Measurements from ENCODE around the gene KCNJ1. TPM values are rescaled to one million over a fixed set of nuclear protein-coding genes. Genes with fewer than 3 reads are reported as not detected.

The KCNJ1 gene
- total RNA-seq, 2 experiments from 2014 or later = not detected

DNA sequence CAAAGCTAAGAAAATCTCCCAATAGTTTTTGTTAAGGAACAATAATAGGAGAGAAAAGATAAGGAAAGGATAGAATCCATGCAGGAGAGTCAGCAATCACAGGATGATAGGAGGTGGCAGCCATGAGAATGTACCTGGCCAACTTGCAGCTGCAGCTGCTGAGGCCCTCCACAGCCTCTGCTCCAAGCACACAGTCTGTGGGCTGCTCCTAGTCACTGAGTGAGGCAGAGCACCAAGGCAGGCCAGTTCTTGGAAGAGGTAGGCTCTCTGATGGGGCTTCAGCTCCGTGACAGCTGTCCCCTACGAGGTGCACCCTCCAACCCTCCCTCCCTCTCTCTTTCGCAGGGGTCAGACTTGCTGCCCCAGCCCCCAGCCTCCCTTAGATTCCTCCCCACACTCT lies 5.5 kb upstream of the KCNJ1 start:
- DNase-seq (no peak), ATAC-seq (no peak)
- intact Hi-C loops (cut with micrococcal nuclease) = no loop called here
- no peaks in the 10 kb centered on the region for H3K9me3 Mint-ChIP-seq
- H3K4me3 Mint-ChIP-seq = no peak overlapping the region
- H3K4me1 Mint-ChIP-seq (ENCODE audit: low read depth) = no peaks in the 10 kb centered on the region
- TF ChIP-seq CTCF (IDR thresholded peaks at IDR 0.05) = no peak
- peaks cover 2% of the 10 kb centered on the region for H3K27me3 Mint-ChIP-seq
- no peaks in the 10 kb centered on the region for H3K36me3 Mint-ChIP-seq (ENCODE audit: low read depth)
- CTCF ChIA-PET = interaction anchor here (0.7 kb wide), 1 partner anchor 12 kb away, joined by 3 read pairs; no protein-coding TSS in a partner anchor
- POLR2A ChIA-PET = interaction anchor here (0.6 kb wide), 1 partner anchor 18 kb away, joined by 3 read pairs; no protein-coding TSS in a partner anchor
- no peak overlapping the region for H3K27ac Mint-ChIP-seq

DNA sequence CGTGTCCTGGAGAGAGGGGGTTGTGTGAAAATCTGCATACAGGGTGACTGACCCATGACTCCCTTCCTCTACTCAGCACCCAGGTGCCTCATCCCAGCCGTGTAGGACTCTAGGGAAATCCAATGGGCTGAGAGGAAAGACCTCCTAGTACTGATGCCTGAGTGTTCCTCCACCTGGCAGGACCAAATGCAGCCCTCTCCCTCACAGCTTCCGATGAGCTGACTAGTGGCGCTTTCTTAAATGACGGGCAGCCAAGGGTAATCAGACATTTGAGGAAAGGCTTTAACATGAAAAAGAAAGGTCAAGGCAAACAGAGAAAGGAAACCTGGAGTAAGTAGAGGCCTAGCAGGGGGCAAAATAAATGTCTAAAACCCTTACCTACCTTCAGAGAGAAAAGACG lies 5.0 kb upstream of the KCNJ1 start:
- Mint-ChIP-seq H3K36me3 (ENCODE audit: low read depth) (no peaks in the 10 kb centered on the region), H3K9me3 (no peaks in the 10 kb centered on the region), H3K4me3 (no peak overlapping the region), H3K4me1 (ENCODE audit: low read depth) (no peaks in the 10 kb centered on the region), H3K27me3 (peaks cover 2% of the 10 kb centered on the region), H3K27ac (no peak overlapping the region)
- no peak for TF ChIP-seq CTCF (IDR thresholded peaks at IDR 0.05)
- intact Hi-C loops (cut with micrococcal nuclease) = no loop called here
- ChIA-PET CTCF (no interaction called here), POLR2A (interaction anchor here (0.6 kb wide), 1 partner anchor 18 kb away, joined by 3 read pairs; no protein-coding TSS in a partner anchor)
- DNase-seq = no peak
- ATAC-seq = no peak

DNA sequence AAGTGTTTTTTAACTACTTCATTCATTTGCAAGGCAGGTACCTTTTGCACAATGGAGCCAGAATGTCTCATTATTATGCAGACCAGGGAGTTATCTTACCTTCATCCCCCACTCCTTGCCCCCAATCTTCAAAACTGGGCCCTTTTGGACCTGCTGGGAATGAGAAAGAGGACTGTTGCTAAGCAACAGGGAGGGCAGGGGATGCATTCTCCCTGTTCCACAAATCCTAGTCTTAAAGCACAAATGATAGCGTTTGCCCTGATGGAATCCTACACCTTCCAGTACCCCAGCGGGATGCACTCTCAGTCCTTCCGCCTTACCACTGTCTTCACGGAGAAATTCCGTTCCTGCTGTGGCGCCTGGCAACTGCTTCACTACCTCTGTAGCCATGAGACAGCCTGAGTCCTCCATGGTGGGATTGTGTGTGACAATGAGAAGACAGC lies 4.1 kb upstream of the KCNJ1 start:
- H3K4me1 Mint-ChIP-seq (ENCODE audit: low read depth) = no peaks in the 10 kb centered on the region
- DNase-seq (no peak), ATAC-seq (no peak)
- no peak overlapping the region for H3K4me3 Mint-ChIP-seq
- no peaks in the 10 kb centered on the region for H3K9me3 Mint-ChIP-seq
- H3K36me3 Mint-ChIP-seq (ENCODE audit: low read depth) = no peaks in the 10 kb centered on the region
- no peak for TF ChIP-seq CTCF (IDR thresholded peaks at IDR 0.05)
- POLR2A ChIA-PET = no interaction called here
- CTCF ChIA-PET = no interaction called here
- no peak overlapping the region for H3K27ac Mint-ChIP-seq
- intact Hi-C loops (cut with micrococcal nuclease) = no loop called here
- peaks cover 2% of the 10 kb centered on the region for H3K27me3 Mint-ChIP-seq

GRCh38 chr11:128868841-128869671 lies 2.0 kb upstream of the KCNJ1 start:
- no peak for TF ChIP-seq CTCF (IDR thresholded peaks at IDR 0.05)
- Mint-ChIP-seq H3K27me3 (peaks cover 2% of the 10 kb centered on the region), H3K27ac (no peak overlapping the region), H3K4me3 (no peak overlapping the region), H3K9me3 (no peaks in the 10 kb centered on the region), H3K4me1 (ENCODE audit: low read depth) (no peaks in the 10 kb centered on the region), H3K36me3 (ENCODE audit: low read depth) (no peaks in the 10 kb centered on the region)
- ATAC-seq = peak; percentile 68
- intact Hi-C loops (cut with micrococcal nuclease) = loop anchor here (10.0 kb wide), 1 partner anchor 834 kb away; no protein-coding TSS in a partner anchor
- peak; percentile 61 for DNase-seq
- ChIA-PET POLR2A (interaction anchor here (1.1 kb wide), 1 partner anchor 37 kb away, joined by 3 read pairs; no protein-coding TSS in a partner anchor), CTCF (interaction anchor here (0.7 to 1.4 kb wide), 5 partner anchors 16 to 830 kb away, joined by 3 to 8 read pairs (median 5); no protein-coding TSS in a partner anchor)

GRCh38 chr11:128865490-128865889 lies 1.6 kb downstream of the KCNJ1 start:
- no peak for TF ChIP-seq CTCF (IDR thresholded peaks at IDR 0.05)
- DNase-seq (no peak), ATAC-seq (no peak)
- Mint-ChIP-seq H3K36me3 (ENCODE audit: low read depth) (no peaks in the 10 kb centered on the region), H3K4me1 (ENCODE audit: low read depth) (no peaks in the 10 kb centered on the region), H3K27me3 (no peaks in the 10 kb centered on the region), H3K27ac (no peak overlapping the region), H3K9me3 (no peaks in the 10 kb centered on the region), H3K4me3 (no peak overlapping the region)
- ChIA-PET CTCF (interaction anchor here (0.7 to 2.8 kb wide), 6 partner anchors 18 to 709 kb away, joined by 3 to 11 read pairs (median 3); no protein-coding TSS in a partner anchor), POLR2A (no interaction called here)
- intact Hi-C loops (cut with micrococcal nuclease) = loop anchor here (10.0 kb wide), 1 partner anchor 831 kb away; no protein-coding TSS in a partner anchor
